T-cell (primary cell): Measurements from ENCODE around the gene DNAJC27. TPM values are rescaled to one million over a fixed set of nuclear protein-coding genes. Genes with fewer than 3 reads are reported as not detected.

Source experiments
- ATAC-seq, 4 experiments: fragments of 200-7000 bp in 3 of 4; fragments of 150-1000 bp in 1 of 4; cut with Tn5 transposase; replicated peaks in 1 of 4; 1 replicate in 3 of 4; 2 replicates in 1 of 4; pipeline ENCODE4 v1.10.0; 2021; ENCODE audit warnings: moderate library complexity in 3 of 4, mild to moderate bottlenecking in 2 of 4, moderate number of reproducible peaks in 1 of 4
- CTCF ChIA-PET, 2 donors: fragments of 300-600 bp; sonication (Branson Sonifier 250); formaldehyde crosslinking; loops; one replicate each; lab custom pipeline; 2022; ENCODE audit warnings: antibody characterized with exemption in 2 of 2; lab: Charles Lee
- POLR2A ChIA-PET, 2 donors: fragments of 300-600 bp; sonication (Branson Sonifier 250); formaldehyde crosslinking; loops; one replicate each; lab custom pipeline; 2022; ENCODE audit warnings: antibody characterized with exemption in 2 of 2; lab: Charles Lee
- DNase-seq, 35 experiments: peaks; one replicate each; pipeline versions ENCODE4 v3.0.0 to v3.0.0-alpha.2; 2013 to 2023
- H3K27ac ChIP-seq: one replicate; pipeline ENCODE4 v1.5.1; 2013; ENCODE audit warnings: low read length
- H3K27me3 ChIP-seq, 2 experiments: replicated peaks in 1 of 2; 1 replicate in 1 of 2; 2 replicates in 1 of 2; pipeline versions ENCODE4 v1.6.1 to v1.7.0; 2013; ENCODE audit warnings: low read length in 1 of 2, mixed read lengths in 1 of 2; ENCODE audit not compliant: control insufficient read depth in 2 of 2, insufficient read depth in 2 of 2; ENCODE audit errors: extremely low read depth in 1 of 2
- H3K36me3 ChIP-seq, 2 donors: 1 replicate in 1 of 2; 2 replicates in 1 of 2; pipeline versions ENCODE4 v1.6.1 to v1.7.0; 2013; ENCODE audit warnings: low read length in 1 of 2; ENCODE audit not compliant: control insufficient read depth in 2 of 2, insufficient read depth in 1 of 2; ENCODE audit errors: extremely low read depth in 1 of 2
- H3K4me1 ChIP-seq, 2 experiments: 1 replicate in 1 of 2; 2 replicates in 1 of 2; pipeline versions ENCODE4 v1.6.1 to v1.7.0; 2013; ENCODE audit warnings: low read length in 2 of 2, mixed read lengths in 1 of 2; ENCODE audit not compliant: insufficient read depth in 2 of 2, control insufficient read depth in 1 of 2; ENCODE audit errors: extremely low read depth in 1 of 2
- H3K4me3 ChIP-seq, 2 donors: 1 replicate in 1 of 2; 2 replicates in 1 of 2; pipeline versions ENCODE4 v1.5.1 to v1.7.0; 2013; ENCODE audit warnings: mild to moderate bottlenecking in 2 of 2, low read length in 1 of 2, moderate library complexity in 1 of 2; ENCODE audit not compliant: control insufficient read depth in 1 of 2; ENCODE audit errors: extremely low read depth in 1 of 2
- H3K9me3 ChIP-seq: 2 replicates; pipeline ENCODE4 v1.7.0; 2013
- H3K27ac Mint-ChIP-seq, 2 donors: one replicate each; pipeline ENCODE4 v1.8.0; 2020 to 2021; ENCODE audit warnings: mild to moderate bottlenecking in 2 of 2, mixed read lengths in 2 of 2
- H3K27me3 Mint-ChIP-seq, 2 donors: one replicate each; pipeline ENCODE4 v1.8.0; 2021 to 2022; ENCODE audit warnings: mixed read lengths in 2 of 2
- H3K36me3 Mint-ChIP-seq: one replicate; pipeline ENCODE4 v1.8.0; 2021; ENCODE audit warnings: mixed read lengths
- H3K4me1 Mint-ChIP-seq, 3 donors: one replicate each; pipeline ENCODE4 v1.8.0; 2020 to 2022; ENCODE audit warnings: mixed read lengths in 3 of 3, mild to moderate bottlenecking in 1 of 3
- H3K4me3 Mint-ChIP-seq, 3 donors: one replicate each; pipeline ENCODE4 v1.8.0; 2020 to 2022; ENCODE audit warnings: mild to moderate bottlenecking in 3 of 3, mixed read lengths in 3 of 3, moderate library complexity in 3 of 3
- H3K9me3 Mint-ChIP-seq, 3 donors: one replicate each; pipeline ENCODE4 v1.8.0; 2020 to 2022; ENCODE audit warnings: mixed read lengths in 3 of 3
- WGBS: methylation state at CpG from one replicate; pipeline ENCODE4 v1.1.5; 2013; ENCODE audit warnings: missing lambda C conversion rate; ENCODE audit not compliant: insufficient coverage; 5-methylcytosine and 5-hydroxymethylcytosine counted together
- total RNA-seq, 35 experiments: library from RNA in 6 of 35; stranded (reverse) in 6 of 35; fragments of 120-200 nt in 1 of 35; gene quantifications; one replicate each; pipeline versions ENCODE4 v1.2.1 to v1.2.4 and lab custom pipeline; 2013 to 2026

DNAJC27 gene
- total RNA-seq, 5 donors from 2014 or later (not counting 1 experiment from before 2014, with no cell fraction given), result 10.0 to 15.2 (median 12.7) TPM

GRCh38 chr2:24973812-24974211 is 2.1 kb upstream of the DNAJC27 start:
- ATAC-seq, result no peak
- H3K27ac ChIP-seq, result no peak overlapping the region
- no peaks in the 10 kb centered on the region for H3K9me3 Mint-ChIP-seq
- CTCF ChIA-PET, result interaction anchor here in 1 of 2 donors (0.7 to 1.7 kb wide), 3 partner anchors 155 to 698 kb away, joined by 3 to 8 read pairs (median 8); no protein-coding TSS in a partner anchor
- POLR2A ChIA-PET, result interaction anchor here in 1 of 2 donors (0.6 to 0.8 kb wide), 2 partner anchors 72 to 154 kb away, joined by 3 read pairs; no protein-coding TSS in a partner anchor
- no peaks in the 10 kb centered on the region for H3K27me3 ChIP-seq
- H3K4me1 Mint-ChIP-seq, result peaks cover 22 to 31% (median 28%) of the 10 kb centered on the region in 3 donors
- peak overlapping the region; percentile 36 to 80 for H3K27ac Mint-ChIP-seq
- no peaks in the 10 kb centered on the region for H3K27me3 Mint-ChIP-seq
- no peaks in the 10 kb centered on the region for H3K36me3 Mint-ChIP-seq
- H3K4me3 ChIP-seq, result no peak overlapping the region
- no peaks in the 10 kb centered on the region for H3K36me3 ChIP-seq
- no peaks in the 10 kb centered on the region for H3K9me3 ChIP-seq
- H3K4me1 ChIP-seq, result peaks cover 15 to 17% of the 10 kb centered on the region in 2 experiments
- no CpG with 5 or more reads among the region's 4 CpGs for WGBS
- no peak for DNase-seq
- H3K4me3 Mint-ChIP-seq, result no peak overlapping the region

DNA sequence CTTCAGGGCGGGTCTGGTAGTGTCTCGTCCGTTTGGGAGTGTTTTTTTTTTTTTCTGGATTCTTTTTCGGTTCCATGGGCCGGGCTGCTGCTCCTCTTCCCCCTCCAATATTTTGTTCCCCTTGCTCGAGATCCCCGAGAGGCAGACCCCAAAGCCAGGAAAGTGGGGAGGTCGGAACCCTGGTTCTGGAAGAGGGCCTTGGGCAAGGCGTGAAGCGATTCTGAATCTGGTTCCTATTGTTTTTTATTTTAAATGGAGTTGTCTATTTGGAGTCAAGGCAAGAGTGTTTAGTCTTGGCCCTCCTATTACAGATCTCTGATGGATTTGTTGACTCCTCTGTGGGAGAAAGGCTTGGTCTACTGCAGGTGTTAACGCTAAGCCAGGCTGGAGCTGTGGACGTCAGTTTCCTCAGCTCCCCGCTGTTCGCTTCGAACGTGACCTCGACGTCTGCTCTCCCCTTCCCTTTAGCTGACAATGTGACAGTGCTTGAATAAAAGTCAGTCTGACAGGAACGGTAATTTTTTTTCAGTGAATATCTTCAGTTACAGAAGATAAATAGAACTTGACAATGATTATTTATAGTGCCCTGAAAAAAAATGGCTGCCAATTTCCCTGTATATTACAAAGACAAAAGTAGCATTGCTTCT is 683 bp upstream of the DNAJC27 start:
- H3K36me3 ChIP-seq, result no peaks in the 10 kb centered on the region
- DNase-seq, result peak in 28 of 35 experiments; percentile 10 to 70 (median 29)
- CTCF ChIA-PET, result interaction anchor here in 1 of 2 donors (0.6 to 1.7 kb wide), 3 partner anchors 157 to 448 kb away, joined by 5 to 8 read pairs (median 8); no protein-coding TSS in a partner anchor
- H3K27me3 ChIP-seq, result no peaks in the 10 kb centered on the region
- peak overlapping the region; percentile 100 for H3K27ac ChIP-seq
- Mint-ChIP-seq H3K4me1 (peaks cover 22 to 31% (median 25%) of the 10 kb centered on the region in 3 donors), H3K27me3 (no peaks in the 10 kb centered on the region), H3K9me3 (no peaks in the 10 kb centered on the region), H3K27ac (peak overlapping the region; percentile 100), H3K4me3 (peak overlapping the region; percentile 92 to 98 (median 97)), H3K36me3 (peaks cover 3% of the 10 kb centered on the region)
- WGBS, result 0% methylated on average over 6 of the region's 19 CpGs
- POLR2A ChIA-PET, result interaction anchor here in 1 of 2 donors (1.0 kb wide), 1 partner anchor 28 kb away, joined by 3 read pairs; no protein-coding TSS in a partner anchor
- H3K4me3 ChIP-seq, result peak overlapping the region; percentile 90 to 93
- no peak for ATAC-seq
- H3K9me3 ChIP-seq, result no peaks in the 10 kb centered on the region
- H3K4me1 ChIP-seq, result peaks cover 15 to 17% of the 10 kb centered on the region in 2 experiments

GRCh38 chr2:24971286-24971535 is 544 bp downstream of the DNAJC27 start:
- peaks cover 10% of the 10 kb centered on the region for H3K36me3 Mint-ChIP-seq
- H3K9me3 Mint-ChIP-seq, result no peaks in the 10 kb centered on the region
- DNase-seq (peak in 4 of 35 experiments; percentile 28 to 43 (median 32)), ATAC-seq (peak in 3 of 4 experiments; percentile 2 to 8 (median 6))
- no peaks in the 10 kb centered on the region for H3K27me3 Mint-ChIP-seq
- 0% methylated on average over 23 of the region's 23 CpGs for WGBS
- Histone ChIP-seq H3K27ac (peak overlapping the region; percentile 100), H3K9me3 (no peaks in the 10 kb centered on the region), H3K27me3 (no peaks in the 10 kb centered on the region), H3K4me3 (peak overlapping the region; percentile 90 to 93), H3K4me1 (peaks cover 15 to 17% of the 10 kb centered on the region in 2 experiments), H3K36me3 (peaks cover 0 to 5% of the 10 kb centered on the region in 2 donors)
- H3K4me3 Mint-ChIP-seq, result peak overlapping the region; percentile 92 to 98 (median 97)
- H3K4me1 Mint-ChIP-seq, result peaks cover 22 to 31% (median 25%) of the 10 kb centered on the region in 3 donors
- ChIA-PET POLR2A (interaction anchor here in 1 of 2 donors (0.6 kb wide), 1 partner anchor 615 kb away, joined by 3 read pairs; no protein-coding TSS in a partner anchor), CTCF (interaction anchor here in 1 of 2 donors (0.5 kb wide), 1 partner anchor 40 kb away, joined by 4 read pairs; no protein-coding TSS in a partner anchor)
- peak overlapping the region; percentile 100 for H3K27ac Mint-ChIP-seq

- ATAC-seq (no peak), DNase-seq (peak in 1 of 35 experiments; percentile 3)
- H3K9me3 Mint-ChIP-seq, result no peaks in the 10 kb centered on the region
- WGBS, result 72% methylated on average over 18 of the region's 27 CpGs
- peaks cover 22 to 30% (median 25%) of the 10 kb centered on the region in 3 donors for H3K4me1 Mint-ChIP-seq
- no peaks in the 10 kb centered on the region for H3K27me3 Mint-ChIP-seq
- no peaks in the 10 kb centered on the region for H3K27me3 ChIP-seq
- H3K36me3 ChIP-seq, result peaks cover 0 to 10% of the 10 kb centered on the region in 2 donors
- H3K36me3 Mint-ChIP-seq, result peaks cover 15% of the 10 kb centered on the region
- H3K4me1 ChIP-seq, result peaks cover 15 to 17% of the 10 kb centered on the region in 2 experiments
- POLR2A ChIA-PET, result interaction anchor here in 1 of 2 donors (0.6 kb wide), 2 partner anchors 12 to 614 kb away, joined by 3 to 6 read pairs; no protein-coding TSS in a partner anchor
- no peaks in the 10 kb centered on the region for H3K9me3 ChIP-seq
- CTCF ChIA-PET, result interaction anchor here in 1 of 2 donors (0.5 to 0.6 kb wide), 2 partner anchors 40 to 158 kb away, joined by 4 to 5 read pairs; no protein-coding TSS in a partner anchor
- peak overlapping the region; percentile 90 to 93 for H3K4me3 ChIP-seq
- peak overlapping the region; percentile 100 for H3K27ac ChIP-seq
- peak overlapping the region; percentile 100 for H3K27ac Mint-ChIP-seq
- peak overlapping the region; percentile 92 to 98 (median 97) for H3K4me3 Mint-ChIP-seq
Observed at GRCh38 chr2:24970483-24971285, 1.1 kb downstream of the DNAJC27 start.

GRCh38 chr2:24969784-24970183 is 2.0 kb downstream of the DNAJC27 start:
- Mint-ChIP-seq H3K4me3 (no peak overlapping the region), H3K27ac (no peak overlapping the region)

More at GRCh38 chr2:24969784-24970183, 2.0 kb downstream of the DNAJC27 start:
- no peak overlapping the region for H3K27ac ChIP-seq
- ChIA-PET POLR2A (interaction anchor here in 1 of 2 donors (0.6 kb wide), 1 partner anchor 11 kb away, joined by 6 read pairs; no protein-coding TSS in a partner anchor), CTCF (interaction anchor here in 1 of 2 donors (0.7 kb wide), 1 partner anchor 49 kb away, joined by 3 read pairs; no protein-coding TSS in a partner anchor)
- WGBS, result no CpG with 5 or more reads among the region's 1 CpG
- H3K9me3 ChIP-seq, result no peaks in the 10 kb centered on the region
- DNase-seq (no peak), ATAC-seq (no peak)
- peaks cover 19% of the 10 kb centered on the region for H3K36me3 Mint-ChIP-seq
- peaks cover 0 to 12% of the 10 kb centered on the region in 2 donors for H3K36me3 ChIP-seq
- H3K4me3 ChIP-seq, result no peak overlapping the region
- H3K4me1 Mint-ChIP-seq, result peaks cover 18 to 24% (median 22%) of the 10 kb centered on the region in 3 donors
- no peaks in the 10 kb centered on the region for H3K9me3 Mint-ChIP-seq
- no peaks in the 10 kb centered on the region for H3K27me3 ChIP-seq
- H3K27me3 Mint-ChIP-seq, result no peaks in the 10 kb centered on the region
- H3K4me1 ChIP-seq, result peaks cover 15 to 17% of the 10 kb centered on the region in 2 experiments
